GM15510 (cell line): Measurements from ENCODE around the gene PMP22.

Source experiments
- POLR2A ChIP-seq: IDR thresholded peaks from 3 replicates; pipeline ENCODE4 v1.6.1; 2011; ENCODE audit warnings: borderline replicate concordance; ENCODE audit not compliant: insufficient read length; ENCODE audit errors: extremely low read depth

The PMP22 gene

GRCh38 chr17:15250135-15250860 lies 14.8 kb downstream of the PMP22 start:
- TF ChIP-seq POLR2A: no peak

GRCh38 chr17:15249487-15249886 lies 15.6 kb downstream of the PMP22 start:
- no peak for TF ChIP-seq POLR2A

- TF ChIP-seq POLR2A: no peak
These were observed 17.1 kb downstream of the PMP22 start for GRCh38 chr17:15247891-15248529.

- TF ChIP-seq POLR2A: no peak
These were observed 20.1 kb downstream of the PMP22 start for GRCh38 chr17:15245054-15245453.

- no peak for TF ChIP-seq POLR2A
These were observed 24.5 kb downstream of the PMP22 start for GRCh38 chr17:15240644-15241043.

GRCh38 chr17:15239491-15239890 lies 25.6 kb downstream of the PMP22 start:
- no peak for TF ChIP-seq POLR2A

GRCh38 chr17:15238676-15239422 lies 26.3 kb downstream of the PMP22 start:
- no peak for TF ChIP-seq POLR2A

GRCh38 chr17:15238057-15238456 lies 27.1 kb downstream of the PMP22 start:
- TF ChIP-seq POLR2A: no peak

GRCh38 chr17:15237106-15237425 lies 28.1 kb downstream of the PMP22 start:
- no peak for TF ChIP-seq POLR2A

- TF ChIP-seq POLR2A: no peak
These were observed 28.6 kb downstream of the PMP22 start for GRCh38 chr17:15236281-15237105.

- TF ChIP-seq POLR2A: no peak
These were observed 31.2 kb downstream of the PMP22 start for GRCh38 chr17:15233971-15234370.

GRCh38 chr17:15233022-15233805 lies 31.9 kb downstream of the PMP22 start:
- TF ChIP-seq POLR2A: no peak

GRCh38 chr17:15232517-15232915 lies 32.6 kb downstream of the PMP22 start:
- TF ChIP-seq POLR2A: no peak

GRCh38 chr17:15231851-15232516 lies 33.1 kb downstream of the PMP22 start:
- no peak for TF ChIP-seq POLR2A
